Measurements from ENCODE around the gene TEX11. TPM values are rescaled to one million over a fixed set of nuclear protein-coding genes. Genes with fewer than 3 reads are reported as not detected.

Gene TEX11
- total RNA-seq, 2 experiments from 2014 or later: not detected

- Mint-ChIP-seq H3K4me3 (no peak overlapping the region), H3K27me3 (no peaks in the 10 kb centered on the region), H3K4me1 (ENCODE audit: low read depth) (peaks cover 3% of the 10 kb centered on the region), H3K27ac (no peak overlapping the region), H3K36me3 (ENCODE audit: low read depth) (peaks cover 15% of the 10 kb centered on the region), H3K9me3 (no peaks in the 10 kb centered on the region)
- intact Hi-C loops (cut with micrococcal nuclease): no loop called here
- no peak for TF ChIP-seq CTCF (IDR thresholded peaks at IDR 0.05)
- DNase-seq (no peak), ATAC-seq (no peak)
- ChIA-PET POLR2A (no interaction called here), CTCF (no interaction called here)
Observed at GRCh38 chrX:70498129-70498528, 410.4 kb downstream of the TEX11 start.

- intact Hi-C loops (cut with micrococcal nuclease): no loop called here
- POLR2A ChIA-PET: no interaction called here
- Mint-ChIP-seq H3K9me3 (no peaks in the 10 kb centered on the region), H3K4me3 (no peak overlapping the region), H3K36me3 (ENCODE audit: low read depth) (peaks cover 19% of the 10 kb centered on the region), H3K27ac (no peak overlapping the region), H3K27me3 (no peaks in the 10 kb centered on the region), H3K4me1 (ENCODE audit: low read depth) (peaks cover 3% of the 10 kb centered on the region)
- CTCF ChIA-PET: no interaction called here
- DNase-seq (no peak), ATAC-seq (no peak)
- TF ChIP-seq CTCF (IDR thresholded peaks at IDR 0.05): no peak
Observed at GRCh38 chrX:70497026-70497425, 411.5 kb downstream of the TEX11 start.

- H3K9me3 Mint-ChIP-seq: no peaks in the 10 kb centered on the region
- no peaks in the 10 kb centered on the region for H3K27me3 Mint-ChIP-seq
- no peak overlapping the region for H3K4me3 Mint-ChIP-seq
- H3K27ac Mint-ChIP-seq: no peak overlapping the region
- DNase-seq: no peak
- no peak for TF ChIP-seq CTCF (IDR thresholded peaks at IDR 0.05)
- no peak for ATAC-seq
- ChIA-PET CTCF (no interaction called here), POLR2A (no interaction called here)
- peaks cover 3% of the 10 kb centered on the region for H3K4me1 Mint-ChIP-seq (ENCODE audit: low read depth)
- peaks cover 19% of the 10 kb centered on the region for H3K36me3 Mint-ChIP-seq (ENCODE audit: low read depth)
- intact Hi-C loops (cut with micrococcal nuclease): no loop called here
Observed at GRCh38 chrX:70496491-70496890, 412.0 kb downstream of the TEX11 start.

- peak overlapping the region; percentile 73 for H3K27ac Mint-ChIP-seq
- peak; percentile 60 for DNase-seq
Observed at GRCh38 chrX:70494441-70494840, 414.1 kb downstream of the TEX11 start.

GRCh38 chrX:70488856-70489255 lies 419.7 kb downstream of the TEX11 start:
- Mint-ChIP-seq H3K9me3 (no peaks in the 10 kb centered on the region), H3K4me1 (ENCODE audit: low read depth) (no peaks in the 10 kb centered on the region), H3K27ac (no peak overlapping the region), H3K4me3 (no peak overlapping the region), H3K36me3 (ENCODE audit: low read depth) (peaks cover 11% of the 10 kb centered on the region), H3K27me3 (no peaks in the 10 kb centered on the region)
- CTCF ChIA-PET: no interaction called here
- DNase-seq (no peak), ATAC-seq (no peak)
- POLR2A ChIA-PET: no interaction called here
- TF ChIP-seq CTCF (IDR thresholded peaks at IDR 0.05): no peak
- intact Hi-C loops (cut with micrococcal nuclease): no loop called here

More at GRCh38 chrX:70494441-70494840, 414.1 kb downstream of the TEX11 start:
- intact Hi-C loops (cut with micrococcal nuclease): no loop called here
- ChIA-PET CTCF (no interaction called here), POLR2A (no interaction called here)
- no peak for TF ChIP-seq CTCF (IDR thresholded peaks at IDR 0.05)
- no peaks in the 10 kb centered on the region for H3K9me3 Mint-ChIP-seq
- H3K4me1 Mint-ChIP-seq (ENCODE audit: low read depth): peaks cover 3% of the 10 kb centered on the region
- H3K4me3 Mint-ChIP-seq: no peak overlapping the region
- peak; percentile 95 for ATAC-seq
- no peaks in the 10 kb centered on the region for H3K27me3 Mint-ChIP-seq
- peaks cover 15% of the 10 kb centered on the region for H3K36me3 Mint-ChIP-seq (ENCODE audit: low read depth)

Measured in activated CD8-positive, alpha-beta T cell treated with anti-CD3 and anti-CD28 coated beads for 36 hours (primary cell).